Measurements from ENCODE around the gene SDCBP2. TPM values are rescaled to one million over a fixed set of nuclear protein-coding genes. Genes with fewer than 3 reads are reported as not detected.

The SDCBP2 gene
- polyA plus RNA-seq, 1 of the 3 experiments (the other 2 are of a cell fraction): 3.0 TPM

DNA sequence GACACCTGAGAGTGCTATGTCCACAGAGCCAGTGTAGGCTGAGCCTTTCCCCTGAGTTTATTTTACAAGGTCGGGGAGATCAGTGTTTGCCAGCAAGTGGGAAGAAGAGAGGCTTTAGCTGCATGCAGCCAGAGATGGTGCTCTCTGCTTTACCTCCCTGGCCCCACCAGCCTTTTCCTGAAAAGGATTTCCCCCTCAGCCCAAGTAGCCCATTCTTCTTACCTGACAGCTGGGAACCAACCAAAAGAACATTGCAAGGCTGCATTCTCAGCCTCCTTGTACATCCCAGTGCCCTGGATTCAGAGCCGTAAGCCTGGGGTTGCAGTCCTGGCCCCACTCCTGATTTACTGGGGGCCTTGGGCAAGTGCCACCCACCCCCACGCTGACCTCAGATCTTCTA lies 46.0 kb downstream of the SDCBP2 start (continued):
- TF ChIP-seq ZBTB33 (IDR thresholded peaks at IDR 0.05; ENCODE audit: borderline replicate concordance, low read depth) (no peak), EP300 (IDR thresholded peaks at IDR 0.05; ENCODE audit: borderline replicate concordance in 1 of 2, low read depth in 1 of 2, low read length in 1 of 2) (no peak), NRF1 (IDR thresholded peaks at IDR 0.05; ENCODE audit: low read depth, low read length) (no peak), SMC3 (IDR thresholded peaks at IDR 0.05; ENCODE audit: low read depth, low read length) (no peak), GATA2 (CRISPR knock-in tag; IDR thresholded peaks at IDR 0.05) (no peak), EZH2phosphoT487 (IDR thresholded peaks at IDR 0.05; ENCODE audit: borderline replicate concordance, low read depth) (no peak), ELF1 (IDR thresholded peaks at IDR 0.05) (no peak)
- TF ChIP-seq, protein P1, sequence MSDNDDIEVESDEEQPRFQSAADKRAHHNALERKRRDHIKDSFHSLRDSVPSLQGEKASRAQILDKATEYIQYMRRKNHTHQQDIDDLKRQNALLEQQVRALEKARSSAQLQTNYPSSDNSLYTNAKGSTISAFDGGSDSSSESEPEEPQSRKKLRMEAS (IDR thresholded peaks at IDR 0.05; ENCODE audit: low read depth): no peak
- TF ChIP-seq, protein P2, sequence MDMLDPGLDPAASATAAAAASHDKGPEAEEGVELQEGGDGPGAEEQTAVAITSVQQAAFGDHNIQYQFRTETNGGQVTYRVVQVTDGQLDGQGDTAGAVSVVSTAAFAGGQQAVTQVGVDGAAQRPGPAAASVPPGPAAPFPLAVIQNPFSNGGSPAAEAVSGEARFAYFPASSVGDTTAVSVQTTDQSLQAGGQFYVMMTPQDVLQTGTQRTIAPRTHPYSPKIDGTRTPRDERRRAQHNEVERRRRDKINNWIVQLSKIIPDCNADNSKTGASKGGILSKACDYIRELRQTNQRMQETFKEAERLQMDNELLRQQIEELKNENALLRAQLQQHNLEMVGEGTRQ (IDR thresholded peaks at IDR 0.05; ENCODE audit: borderline replicate concordance, low read depth, low read length): no peak

DNA sequence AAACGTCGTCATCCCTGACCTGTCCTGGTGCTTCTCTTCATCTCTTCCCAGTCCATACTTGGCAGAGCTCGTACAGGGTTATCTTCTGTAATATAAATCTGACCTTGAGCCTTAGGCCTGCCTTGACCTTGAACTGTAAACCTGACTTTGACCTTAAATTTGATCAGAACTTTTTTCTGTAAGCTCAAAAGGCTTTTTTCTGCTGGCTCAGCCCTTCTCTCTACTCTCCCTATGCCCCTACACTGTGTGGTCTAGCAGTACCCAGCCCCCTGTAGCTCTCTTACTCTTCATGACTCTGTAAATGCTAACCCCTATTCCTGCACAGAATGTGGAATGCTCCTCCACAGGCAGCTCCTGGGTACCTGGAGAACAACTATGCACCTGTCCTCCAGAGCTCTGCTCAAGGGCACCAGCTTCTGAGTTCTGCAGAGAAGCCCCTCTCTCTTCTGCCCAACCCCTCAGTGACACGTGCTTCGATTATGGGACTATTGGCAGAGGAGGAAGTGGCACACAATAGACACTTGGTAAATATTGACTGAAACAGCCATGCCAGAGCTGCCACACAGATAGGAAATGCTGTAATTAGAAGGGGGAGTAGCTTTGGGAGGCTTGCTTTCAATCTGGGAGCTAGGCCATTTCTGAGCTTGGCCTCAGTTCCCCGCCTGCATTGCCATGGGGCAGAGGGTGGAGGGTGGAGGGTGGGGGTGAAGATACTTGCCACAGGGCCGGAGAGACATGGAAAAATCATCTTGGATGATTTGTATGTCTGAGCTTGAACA lies 47.5 kb downstream of the SDCBP2 start:
- Histone ChIP-seq H3K9me3 (no peaks in the 10 kb centered on the region), H3K9me2 (no peaks in the 10 kb centered on the region), H3K4me2 (no peak overlapping the region), H3K9ac (no peak overlapping the region), H3K27me3 (ENCODE audit: insufficient read depth) (no peaks in the 10 kb centered on the region), H3K79me2 (ENCODE audit: insufficient read depth) (no peaks in the 10 kb centered on the region), H3K36me3 (replicated peaks in 1 of 2; ENCODE audit: control insufficient read depth in 1 of 2, insufficient read depth in 2 of 2, low read length in 1 of 2) (peaks cover 0 to 5% of the 10 kb centered on the region in 2 experiments), H2AFZ (ENCODE audit: low read depth) (no peak overlapping the region), H4K20me1 (ENCODE audit: insufficient read depth) (no peaks in the 10 kb centered on the region), H3K27ac (ENCODE audit: low read depth in 2 of 2, low read length in 1 of 2) (no peak overlapping the region), H3K4me3 (ENCODE audit: low read depth in 2 of 2, low read length in 1 of 2) (no peak overlapping the region), H3F3A (replicated peaks; ENCODE audit: insufficient read depth) (no peaks in the 10 kb centered on the region), H3K4me1 (ENCODE audit: control insufficient read depth in 1 of 2, insufficient read depth in 2 of 2, low read depth in 1 of 2, low read length in 1 of 2) (no peaks in the 10 kb centered on the region; a peak in 1 of 4 replicates)
- 87% methylated on average over 7 of the region's 7 CpGs for WGBS (ENCODE audit: low lambda C conversion rate)
- DNase-seq: no peak
- ChIA-PET CTCF (interaction anchor here (0.7 to 2.0 kb wide), 2 partner anchors 11 to 186 kb away, joined by 3 to 5 read pairs; partner anchors contain the start of gene NSFL1C), POLR2A (no interaction called here)
- TF ChIP-seq RXRA (IDR thresholded peaks at IDR 0.05; ENCODE audit: borderline replicate concordance, low read depth) (no peak), GATA2 (CRISPR knock-in tag; IDR thresholded peaks at IDR 0.05) (no peak), YY1 (IDR thresholded peaks at IDR 0.05; ENCODE audit: low read depth) (no peak), PBX3 (IDR thresholded peaks at IDR 0.05) (no peak), FOXJ3 (CRISPR knock-in tag; IDR thresholded peaks at IDR 0.05) (no peak)
- TF ChIP-seq, protein P2 (IDR thresholded peaks at IDR 0.05; ENCODE audit: borderline replicate concordance, low read depth, low read length): no peak
